ENCODE measurements around the gene KHDC4. TPM values are rescaled to one million over a fixed set of nuclear protein-coding genes. Genes with fewer than 3 reads are reported as not detected.

KHDC4 gene
- total and polyA plus RNA-seq, 9 of the 15 experiments (the other 6 are each of a cell fraction or from before 2014, with no cell fraction given) = 12.1 to 185 (median 65.6) TPM

DNA sequence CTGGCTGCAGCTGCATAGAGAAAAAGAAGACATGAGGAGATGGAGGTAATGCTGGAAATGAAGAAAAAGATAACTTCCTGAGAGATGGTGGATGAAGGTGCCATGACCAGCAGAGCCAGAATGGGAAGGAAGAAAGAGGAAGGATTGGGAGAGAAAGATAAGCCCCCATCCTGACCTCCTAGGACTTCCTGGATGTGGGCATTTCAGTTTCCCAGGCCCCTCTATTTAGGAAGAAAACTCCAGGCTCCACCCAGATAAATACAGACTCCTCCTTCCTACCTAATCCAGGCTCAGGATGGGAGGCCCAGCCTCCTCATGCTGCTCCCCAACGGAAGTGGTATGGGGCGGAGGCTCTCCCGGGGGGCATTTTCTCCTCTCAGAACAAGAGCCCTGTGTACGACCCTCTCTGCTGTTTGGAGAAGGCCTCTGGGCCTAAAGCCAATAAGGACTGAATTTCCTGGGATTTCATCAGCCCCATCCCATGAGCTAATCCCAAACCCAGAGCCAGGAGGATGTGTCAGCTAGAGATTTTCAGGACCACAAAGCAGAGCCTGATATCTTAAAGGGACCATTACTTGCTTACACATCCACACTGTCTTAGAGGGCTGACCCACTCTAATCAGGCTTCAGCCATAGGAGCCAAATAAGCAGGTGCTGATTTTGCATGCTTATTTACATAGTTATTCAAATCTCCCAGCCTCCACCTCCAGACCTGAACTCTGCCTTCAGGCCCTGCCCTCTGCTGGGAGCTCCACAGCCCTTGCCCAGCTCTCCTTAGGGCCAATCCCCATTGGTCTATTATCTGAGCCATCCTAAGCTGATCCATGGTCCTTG, 49.2 kb upstream of the KHDC4 start (continued):
- TF ChIP-seq, protein P1, sequence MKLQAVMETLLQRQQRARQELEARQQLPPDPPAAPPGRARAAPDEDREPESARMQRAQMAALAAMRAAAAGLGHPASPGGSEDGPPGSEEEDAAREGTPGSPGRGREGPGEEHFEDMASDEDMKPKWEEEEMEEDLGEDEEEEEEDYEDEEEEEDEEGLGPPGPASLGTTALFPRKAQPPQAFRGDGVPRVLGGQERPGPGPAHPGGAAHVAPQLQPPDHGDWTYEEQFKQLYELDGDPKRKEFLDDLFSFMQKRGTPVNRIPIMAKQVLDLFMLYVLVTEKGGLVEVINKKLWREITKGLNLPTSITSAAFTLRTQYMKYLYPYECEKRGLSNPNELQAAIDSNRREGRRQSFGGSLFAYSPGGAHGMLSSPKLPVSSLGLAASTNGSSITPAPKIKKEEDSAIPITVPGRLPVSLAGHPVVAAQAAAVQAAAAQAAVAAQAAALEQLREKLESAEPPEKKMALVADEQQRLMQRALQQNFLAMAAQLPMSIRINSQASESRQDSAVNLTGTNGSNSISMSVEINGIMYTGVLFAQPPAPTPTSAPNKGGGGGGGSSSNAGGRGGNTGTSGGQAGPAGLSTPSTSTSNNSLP (IDR thresholded peaks at IDR 0.05; ENCODE audit: borderline replicate concordance, low read depth, low read length) = no peak
- TF ChIP-seq, protein P2, sequence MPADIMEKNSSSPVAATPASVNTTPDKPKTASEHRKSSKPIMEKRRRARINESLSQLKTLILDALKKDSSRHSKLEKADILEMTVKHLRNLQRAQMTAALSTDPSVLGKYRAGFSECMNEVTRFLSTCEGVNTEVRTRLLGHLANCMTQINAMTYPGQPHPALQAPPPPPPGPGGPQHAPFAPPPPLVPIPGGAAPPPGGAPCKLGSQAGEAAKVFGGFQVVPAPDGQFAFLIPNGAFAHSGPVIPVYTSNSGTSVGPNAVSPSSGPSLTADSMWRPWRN (IDR thresholded peaks at IDR 0.05; ENCODE audit: low read depth) = no peak
- TF ChIP-seq TAF1 (IDR thresholded peaks at IDR 0.05; ENCODE audit: control insufficient read depth, extremely low read depth, insufficient read depth, low read length, severe bottlenecking) = no peak
- no peak for TF ChIP-seq ZNF175 (CRISPR knock-in tag; IDR thresholded peaks at IDR 0.05; ENCODE audit: low read depth)
- TF ChIP-seq, protein P3, sequence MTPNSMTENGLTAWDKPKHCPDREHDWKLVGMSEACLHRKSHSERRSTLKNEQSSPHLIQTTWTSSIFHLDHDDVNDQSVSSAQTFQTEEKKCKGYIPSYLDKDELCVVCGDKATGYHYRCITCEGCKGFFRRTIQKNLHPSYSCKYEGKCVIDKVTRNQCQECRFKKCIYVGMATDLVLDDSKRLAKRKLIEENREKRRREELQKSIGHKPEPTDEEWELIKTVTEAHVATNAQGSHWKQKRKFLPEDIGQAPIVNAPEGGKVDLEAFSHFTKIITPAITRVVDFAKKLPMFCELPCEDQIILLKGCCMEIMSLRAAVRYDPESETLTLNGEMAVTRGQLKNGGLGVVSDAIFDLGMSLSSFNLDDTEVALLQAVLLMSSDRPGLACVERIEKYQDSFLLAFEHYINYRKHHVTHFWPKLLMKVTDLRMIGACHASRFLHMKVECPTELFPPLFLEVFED (CRISPR knock-in tag; conservative IDR thresholded peaks at IDR 0.05) = peak; percentile 59; the same call in 1 of the 2 replicates
- TF ChIP-seq ZNF165 (CRISPR knock-in tag; IDR thresholded peaks at IDR 0.05; ENCODE audit: borderline replicate concordance) = no peak
- TF ChIP-seq FOXA3 (CRISPR knock-in tag; conservative IDR thresholded peaks at IDR 0.05 in 1 of 2, IDR thresholded peaks at IDR 0.05 in 1 of 2) = peak; percentile 75 to 97
- no peak for TF ChIP-seq ZNF24 (IDR thresholded peaks at IDR 0.05)
- no peak for TF ChIP-seq MECOM (CRISPR knock-in tag; IDR thresholded peaks at IDR 0.05)
- TF ChIP-seq RAD21 (CRISPR knock-in tag; conservative IDR thresholded peaks at IDR 0.05 in 1 of 2, IDR thresholded peaks at IDR 0.05 in 1 of 2) = peak; percentile 28 to 63; a peak in 3 of 4 replicates
- TF ChIP-seq NFIX (CRISPR knock-in tag; IDR thresholded peaks at IDR 0.05; ENCODE audit: low read depth) = no peak
- TF ChIP-seq, protein P4, sequence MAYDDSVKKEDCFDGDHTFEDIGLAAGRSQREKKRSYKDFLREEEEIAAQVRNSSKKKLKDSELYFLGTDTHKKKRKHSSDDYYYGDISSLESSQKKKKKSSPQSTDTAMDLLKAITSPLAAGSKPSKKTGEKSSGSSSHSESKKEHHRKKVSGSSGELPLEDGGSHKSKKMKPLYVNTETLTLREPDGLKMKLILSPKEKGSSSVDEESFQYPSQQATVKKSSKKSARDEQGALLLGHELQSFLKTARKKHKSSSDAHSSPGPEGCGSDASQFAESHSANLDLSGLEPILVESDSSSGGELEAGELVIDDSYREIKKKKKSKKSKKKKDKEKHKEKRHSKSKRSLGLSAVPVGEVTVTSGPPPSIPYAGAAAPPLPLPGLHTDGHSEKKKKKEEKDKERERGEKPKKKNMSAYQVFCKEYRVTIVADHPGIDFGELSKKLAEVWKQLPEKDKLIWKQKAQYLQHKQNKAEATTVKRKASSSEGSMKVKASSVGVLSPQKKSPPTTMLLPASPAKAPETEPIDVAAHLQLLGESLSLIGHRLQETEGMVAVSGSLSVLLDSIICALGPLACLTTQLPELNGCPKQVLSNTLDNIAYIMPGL (CRISPR knock-in tag; IDR thresholded peaks at IDR 0.05) = no peak
- no peak for TF ChIP-seq ZNF445 (CRISPR knock-in tag; IDR thresholded peaks at IDR 0.05; ENCODE audit: low read depth)
- TF ChIP-seq, protein P5, sequence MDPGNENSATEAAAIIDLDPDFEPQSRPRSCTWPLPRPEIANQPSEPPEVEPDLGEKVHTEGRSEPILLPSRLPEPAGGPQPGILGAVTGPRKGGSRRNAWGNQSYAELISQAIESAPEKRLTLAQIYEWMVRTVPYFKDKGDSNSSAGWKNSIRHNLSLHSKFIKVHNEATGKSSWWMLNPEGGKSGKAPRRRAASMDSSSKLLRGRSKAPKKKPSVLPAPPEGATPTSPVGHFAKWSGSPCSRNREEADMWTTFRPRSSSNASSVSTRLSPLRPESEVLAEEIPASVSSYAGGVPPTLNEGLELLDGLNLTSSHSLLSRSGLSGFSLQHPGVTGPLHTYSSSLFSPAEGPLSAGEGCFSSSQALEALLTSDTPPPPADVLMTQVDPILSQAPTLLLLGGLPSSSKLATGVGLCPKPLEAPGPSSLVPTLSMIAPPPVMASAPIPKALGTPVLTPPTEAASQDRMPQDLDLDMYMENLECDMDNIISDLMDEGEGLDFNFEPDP (CRISPR knock-in tag; IDR thresholded peaks at IDR 0.05) = no peak
- TF ChIP-seq ZNF41 (CRISPR knock-in tag; conservative IDR thresholded peaks at IDR 0.05) = no peak
- TF ChIP-seq, protein P6, sequence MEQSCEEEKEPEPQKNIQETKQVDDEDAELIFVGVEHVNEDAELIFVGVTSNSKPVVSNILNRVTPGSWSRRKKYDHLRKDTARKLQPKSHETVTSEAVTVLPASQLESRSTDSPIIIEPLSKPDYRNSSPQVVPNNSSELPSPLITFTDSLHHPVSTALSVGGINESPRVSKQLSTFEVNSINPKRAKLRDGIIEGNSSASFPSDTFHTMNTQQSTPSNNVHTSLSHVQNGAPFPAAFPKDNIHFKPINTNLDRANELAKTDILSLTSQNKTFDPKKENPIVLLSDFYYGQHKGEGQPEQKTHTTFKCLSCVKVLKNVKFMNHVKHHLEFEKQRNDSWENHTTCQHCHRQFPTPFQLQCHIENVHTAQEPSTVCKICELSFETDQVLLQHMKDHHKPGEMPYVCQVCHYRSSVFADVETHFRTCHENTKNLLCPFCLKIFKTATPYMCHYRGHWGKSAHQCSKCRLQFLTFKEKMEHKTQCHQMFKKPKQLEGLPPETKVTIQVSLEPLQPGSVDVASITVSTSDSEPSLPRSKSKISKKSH (CRISPR knock-in tag; IDR thresholded peaks at IDR 0.05) = no peak
- no peak for TF ChIP-seq SMAD2 (IDR thresholded peaks at IDR 0.05; ENCODE audit: low read depth, low read length)
- TF ChIP-seq GTF2E2 (tag; IDR thresholded peaks at IDR 0.05) = no peak

All from K562 (cell line).